Panc1 (cell line): ENCODE results near the gene LRIF1. TPM values are rescaled to one million over a fixed set of nuclear protein-coding genes. Genes with fewer than 3 reads are reported as not detected.

Experiments used
- ATAC-seq: fragments of 200-7000 bp; cut with Tn5 transposase; 2 replicates; pipeline ENCODE4 v1.9.1; 2020; ENCODE audit warnings: mild to moderate bottlenecking, moderate library complexity
- BruUV-seq: library from RNA; stranded (reverse); fragments of 400-500 nt; replicated peaks from 2 replicates; lab custom pipeline; 2021; lab: Mats Ljungman, UMichigan
- CTCF ChIA-PET: fragments of 300-600 bp; sonication (Branson Sonifier 250); formaldehyde crosslinking; loops from one replicate; lab custom pipeline; 2022; ENCODE audit warnings: antibody characterized with exemption; lab: Charles Lee
- POLR2A ChIA-PET: fragments of 300-600 bp; sonication (Branson Sonifier 250); formaldehyde crosslinking; loops from one replicate; lab custom pipeline; 2022; ENCODE audit warnings: antibody characterized with exemption; lab: Charles Lee
- DNase-seq: peaks from one replicate; pipeline ENCODE4 v3.0.0-alpha.2; 2010; ENCODE audit warnings: low read depth, low spot score
- H3K27ac ChIP-seq: 2 replicates; pipeline ENCODE4 v1.5.1; 2011; ENCODE audit warnings: mild to moderate bottlenecking, low read length, inconsistent platforms
- H3K27me3 ChIP-seq: fragments of 200-500 bp; sonication (Bioruptor generic); 2 replicates; pipeline ENCODE4 v1.6.0; 2014; ENCODE audit warnings: low read length, inconsistent platforms; ENCODE audit not compliant: control insufficient read depth, insufficient read depth
- H3K36me3 ChIP-seq: fragments of 200-500 bp; sonication (Bioruptor generic); 2 replicates; pipeline ENCODE4 v1.5.1; 2014; ENCODE audit warnings: inconsistent platforms, mild to moderate bottlenecking, low read length, moderate library complexity; ENCODE audit not compliant: control insufficient read depth, insufficient read depth
- H3K4me1 ChIP-seq: 2 replicates; pipeline ENCODE4 v1.5.1; 2011; ENCODE audit warnings: inconsistent platforms, mild to moderate bottlenecking, low read length, moderate library complexity; ENCODE audit not compliant: control insufficient read depth, insufficient read depth
- H3K4me3 ChIP-seq, 2 experiments: 2 replicates each; pipeline ENCODE4 v1.5.1; 2011 to 2012; ENCODE audit warnings: low read depth in 2 of 2, low read length in 2 of 2, mild to moderate bottlenecking in 2 of 2, inconsistent platforms in 1 of 2, moderate library complexity in 1 of 2
- H3K9me3 ChIP-seq: fragments of 200-500 bp; sonication (Bioruptor generic); 2 replicates; pipeline ENCODE4 v1.5.1; 2014; ENCODE audit warnings: low read depth, mild to moderate bottlenecking, inconsistent platforms, low read length, moderate library complexity; ENCODE audit not compliant: control insufficient read depth, insufficient read depth
- CTCF ChIP-seq: fragments of 450-650 bp; IDR thresholded peaks from 2 replicates; pipeline ENCODE4 v1.5.1; 2017; ENCODE audit warnings: mild to moderate bottlenecking
- POLR2AphosphoS5 ChIP-seq: IDR thresholded peaks from 2 replicates; pipeline ENCODE4 v1.6.1; 2012; ENCODE audit warnings: mild to moderate bottlenecking, low read depth, low read length, moderate library complexity
- SIN3A ChIP-seq: IDR thresholded peaks from 2 replicates; pipeline ENCODE4 v1.6.1; 2012; ENCODE audit warnings: low read depth, mild to moderate bottlenecking, low read length, moderate library complexity, borderline replicate concordance; ENCODE audit not compliant: insufficient read depth
- TCF7L2 ChIP-seq: IDR thresholded peaks from 2 replicates; pipeline ENCODE4 v1.6.1; 2011; ENCODE audit warnings: mild to moderate bottlenecking, low read depth, low read length, inconsistent platforms
- in situ Hi-C: cut with HindIII; loops from 2 replicates; pipeline ENCODE4 v1.10.0; 2016; ENCODE audit warnings: low sequenced_read_pairs, low pct_unique_long_range_greater_than_20kb
- intact Hi-C: fragments of 100-400 bp; cut with micrococcal nuclease; formaldehyde crosslinking; loops from one replicate; pipeline ENCODE4 v1.10.0; 2022; ENCODE audit not compliant: unreplicated experiment
- total RNA-seq: library from RNA; stranded (reverse); gene quantifications from one replicate; pipeline ENCODE4 v1.2.1, GENCODE V29; 2021; ENCODE audit not compliant: unreplicated experiment
- TF ChIP-seq, protein P1 (sequence below), 2 experiments: IDR thresholded peaks; 2 replicates each; pipeline ENCODE4 v1.6.1; 2011 to 2012; ENCODE audit warnings: low read depth in 2 of 2, control low read depth in 1 of 2, low read length in 1 of 2, mild to moderate bottlenecking in 1 of 2, moderate library complexity in 1 of 2; ENCODE audit not compliant: insufficient read depth in 1 of 2

The LRIF1 gene
- total RNA-seq, 1 experiment from 2014 or later, result 34.1 TPM

DNA sequence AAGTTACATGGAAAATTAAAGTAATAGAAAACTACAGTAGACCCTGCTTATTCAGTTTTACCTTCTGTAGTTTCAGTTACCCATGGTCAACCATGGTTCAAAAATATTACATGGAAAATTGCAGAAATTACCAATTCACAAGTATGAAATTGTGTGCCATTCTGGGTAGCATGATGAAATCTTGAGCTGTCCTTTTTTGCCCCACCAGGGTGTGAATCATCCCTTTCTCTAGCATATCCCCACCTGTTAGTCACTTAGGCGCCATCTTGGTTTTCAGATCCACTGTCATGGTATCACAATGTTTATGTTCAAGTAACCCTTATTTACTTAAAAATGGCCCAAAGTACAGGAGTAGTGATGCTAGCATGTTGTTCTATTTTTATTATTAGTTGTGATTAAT, 3.5 kb upstream of the LRIF1 start:
- in situ Hi-C loops (no loop called here), intact Hi-C loops (no loop called here)
- no peak overlapping the region for H3K4me3 ChIP-seq
- no peaks in the 10 kb centered on the region for H3K9me3 ChIP-seq
- ATAC-seq (no peak), DNase-seq (no peak)
- H3K27ac ChIP-seq, result no peak overlapping the region
- no peak for TF ChIP-seq POLR2AphosphoS5
- TF ChIP-seq, protein P1, sequence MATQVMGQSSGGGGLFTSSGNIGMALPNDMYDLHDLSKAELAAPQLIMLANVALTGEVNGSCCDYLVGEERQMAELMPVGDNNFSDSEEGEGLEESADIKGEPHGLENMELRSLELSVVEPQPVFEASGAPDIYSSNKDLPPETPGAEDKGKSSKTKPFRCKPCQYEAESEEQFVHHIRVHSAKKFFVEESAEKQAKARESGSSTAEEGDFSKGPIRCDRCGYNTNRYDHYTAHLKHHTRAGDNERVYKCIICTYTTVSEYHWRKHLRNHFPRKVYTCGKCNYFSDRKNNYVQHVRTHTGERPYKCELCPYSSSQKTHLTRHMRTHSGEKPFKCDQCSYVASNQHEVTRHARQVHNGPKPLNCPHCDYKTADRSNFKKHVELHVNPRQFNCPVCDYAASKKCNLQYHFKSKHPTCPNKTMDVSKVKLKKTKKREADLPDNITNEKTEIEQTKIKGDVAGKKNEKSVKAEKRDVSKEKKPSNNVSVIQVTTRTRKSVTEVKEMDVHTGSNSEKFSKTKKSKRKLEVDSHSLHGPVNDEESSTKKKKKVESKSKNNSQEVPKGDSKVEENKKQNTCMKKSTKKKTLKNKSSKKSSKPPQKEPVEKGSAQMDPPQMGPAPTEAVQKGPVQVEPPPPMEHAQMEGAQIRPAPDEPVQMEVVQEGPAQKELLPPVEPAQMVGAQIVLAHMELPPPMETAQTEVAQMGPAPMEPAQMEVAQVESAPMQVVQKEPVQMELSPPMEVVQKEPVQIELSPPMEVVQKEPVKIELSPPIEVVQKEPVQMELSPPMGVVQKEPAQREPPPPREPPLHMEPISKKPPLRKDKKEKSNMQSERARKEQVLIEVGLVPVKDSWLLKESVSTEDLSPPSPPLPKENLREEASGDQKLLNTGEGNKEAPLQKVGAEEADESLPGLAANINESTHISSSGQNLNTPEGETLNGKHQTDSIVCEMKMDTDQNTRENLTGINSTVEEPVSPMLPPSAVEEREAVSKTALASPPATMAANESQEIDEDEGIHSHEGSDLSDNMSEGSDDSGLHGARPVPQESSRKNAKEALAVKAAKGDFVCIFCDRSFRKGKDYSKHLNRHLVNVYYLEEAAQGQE (IDR thresholded peaks at IDR 0.05; ENCODE audit: insufficient read depth in 1 of 2, low read depth in 2 of 2, low read length in 1 of 2), result no peak
- TF ChIP-seq TCF7L2, result no peak
- TF ChIP-seq SIN3A, result no peak
- no peak for TF ChIP-seq CTCF
- ChIA-PET CTCF (no interaction called here), POLR2A (no interaction called here)
- H3K36me3 ChIP-seq, result no peaks in the 10 kb centered on the region
- no peaks in the 10 kb centered on the region; the same call in 1 of the 2 replicates for H3K27me3 ChIP-seq
- no peaks in the 10 kb centered on the region for H3K4me1 ChIP-seq
- BruUV-seq, result no TSS peak

GRCh38 chr1:110964455-110964903, 757 bp upstream of the LRIF1 start:
- TSS peak; percentile 99 for BruUV-seq
- in situ Hi-C loops, result no loop called here
- H3K4me1 ChIP-seq, result peaks cover 5% of the 10 kb centered on the region; the same call in 1 of the 2 replicates
- intact Hi-C loops, result no loop called here
- DNase-seq (no peak), ATAC-seq (no peak)
- no peaks in the 10 kb centered on the region; the same call in 1 of the 2 replicates for H3K27me3 ChIP-seq
- no peaks in the 10 kb centered on the region for H3K9me3 ChIP-seq
- H3K36me3 ChIP-seq, result no peaks in the 10 kb centered on the region; the same call in 1 of the 2 replicates
- POLR2A ChIA-PET, result interaction anchor here (0.6 kb wide), 1 partner anchor 174 kb away, joined by 3 read pairs; no protein-coding TSS in a partner anchor
- H3K27ac ChIP-seq, result peak overlapping the region; percentile 98
- H3K4me3 ChIP-seq, result peak overlapping the region; percentile 92 to 93
- TF ChIP-seq SIN3A, result no peak
- TF ChIP-seq TCF7L2, result no peak; the same call in 1 of the 2 replicates
- TF ChIP-seq, protein P1 (IDR thresholded peaks at IDR 0.05; ENCODE audit: insufficient read depth in 1 of 2, low read depth in 2 of 2, low read length in 1 of 2), result no peak
- no peak for TF ChIP-seq POLR2AphosphoS5
- no peak for TF ChIP-seq CTCF
- CTCF ChIA-PET, result no interaction called here
